ENCODE results near the gene SEC14L5. TPM values are rescaled to one million over a fixed set of nuclear protein-coding genes. Genes with fewer than 3 reads are reported as not detected.

The SEC14L5 gene
- 1 to 10 TPM in 1 of 2 donors, not detected in 1; 1.1 TPM for total RNA-seq

GRCh38 chr16:4957720-4958509, at the start of gene SEC14L5:
SEC14L5 (plus strand) TSS chr16:4958330; CDS start chr16:4959324, 994 bp downstream.
- Mint-ChIP-seq H3K36me3 (no peaks in the 10 kb centered on the region), H3K27ac (no peak within 1 kb of the TSS), H3K9me3 (no peaks in the 10 kb centered on the region)
- peak; percentile 83 to 91 for ATAC-seq
- peak; percentile 82 to 96 for DNase-seq (ENCODE audit: low spot score in 2 of 2)

- Mint-ChIP-seq H3K36me3 (no peaks in the 10 kb centered on the region), H3K9me3 (no peaks in the 10 kb centered on the region), H3K27ac (no peak overlapping the region)
- DNase-seq (ENCODE audit: low spot score in 2 of 2) (no peak), ATAC-seq (no peak)
Measured at GRCh38 chr16:4908854-4909401, 49.2 kb upstream of the SEC14L5 start.

- DNase-seq (ENCODE audit: low spot score in 2 of 2), result no peak
- ATAC-seq, result no peak
- H3K9me3 Mint-ChIP-seq, result no peaks in the 10 kb centered on the region
- H3K27ac Mint-ChIP-seq, result no peak overlapping the region
- no peaks in the 10 kb centered on the region for H3K36me3 Mint-ChIP-seq
Measured at GRCh38 chr16:4909825-4910224, 48.3 kb upstream of the SEC14L5 start.

GRCh38 chr16:4910828-4911227, 47.3 kb upstream of the SEC14L5 start:
- ATAC-seq (no peak), DNase-seq (ENCODE audit: low spot score in 2 of 2) (no peak)
- H3K36me3 Mint-ChIP-seq, result no peaks in the 10 kb centered on the region
- H3K9me3 Mint-ChIP-seq, result no peaks in the 10 kb centered on the region
- no peak overlapping the region for H3K27ac Mint-ChIP-seq

GRCh38 chr16:4911970-4912386, 46.2 kb upstream of the SEC14L5 start:
- DNase-seq (ENCODE audit: low spot score in 2 of 2) (no peak), ATAC-seq (no peak)
- H3K36me3 Mint-ChIP-seq, result no peaks in the 10 kb centered on the region
- no peaks in the 10 kb centered on the region for H3K9me3 Mint-ChIP-seq
- peak overlapping the region in 1 of 2 donors; percentile 7 for H3K27ac Mint-ChIP-seq

GRCh38 chr16:4913130-4913773, 44.9 kb upstream of the SEC14L5 start:
- Mint-ChIP-seq H3K9me3 (no peaks in the 10 kb centered on the region), H3K27ac (peak overlapping the region in 1 of 2 donors; percentile 29)

GRCh38 chr16:4913774-4914525, 44.2 kb upstream of the SEC14L5 start:
- no peaks in the 10 kb centered on the region for H3K9me3 Mint-ChIP-seq
- H3K36me3 Mint-ChIP-seq, result no peaks in the 10 kb centered on the region
- ATAC-seq, result no peak
- no peak for DNase-seq (ENCODE audit: low spot score in 2 of 2)
- peak overlapping the region in 1 of 2 donors; percentile 29 for H3K27ac Mint-ChIP-seq

More at GRCh38 chr16:4913130-4913773, 44.9 kb upstream of the SEC14L5 start:
- H3K36me3 Mint-ChIP-seq, result no peaks in the 10 kb centered on the region
- DNase-seq (ENCODE audit: low spot score in 2 of 2) (no peak), ATAC-seq (no peak)

- ATAC-seq (no peak), DNase-seq (ENCODE audit: low spot score in 2 of 2) (no peak)
- Mint-ChIP-seq H3K36me3 (no peaks in the 10 kb centered on the region), H3K9me3 (no peaks in the 10 kb centered on the region), H3K27ac (no peak overlapping the region)
Measured at GRCh38 chr16:4914528-4915225, 43.5 kb upstream of the SEC14L5 start.

- H3K9me3 Mint-ChIP-seq, result no peaks in the 10 kb centered on the region
- ATAC-seq (peak in 1 of 2 donors; percentile 39), DNase-seq (ENCODE audit: low spot score in 2 of 2) (no peak)
- H3K36me3 Mint-ChIP-seq, result no peaks in the 10 kb centered on the region
- H3K27ac Mint-ChIP-seq, result no peak overlapping the region
Measured at GRCh38 chr16:4915226-4915761, 42.8 kb upstream of the SEC14L5 start.

GRCh38 chr16:4917117-4917516, 41.0 kb upstream of the SEC14L5 start:
- H3K9me3 Mint-ChIP-seq, result no peaks in the 10 kb centered on the region
- ATAC-seq, result no peak
- no peaks in the 10 kb centered on the region for H3K36me3 Mint-ChIP-seq
- no peak overlapping the region for H3K27ac Mint-ChIP-seq
- DNase-seq (ENCODE audit: low spot score in 2 of 2), result no peak

- H3K36me3 Mint-ChIP-seq, result no peaks in the 10 kb centered on the region
- ATAC-seq, result no peak
- DNase-seq (ENCODE audit: low spot score in 2 of 2), result no peak
- H3K27ac Mint-ChIP-seq, result no peak overlapping the region
- H3K9me3 Mint-ChIP-seq, result no peaks in the 10 kb centered on the region
Measured at GRCh38 chr16:4918781-4919251, 39.3 kb upstream of the SEC14L5 start.

- ATAC-seq, result no peak
- no peak for DNase-seq (ENCODE audit: low spot score in 2 of 2)
- no peaks in the 10 kb centered on the region for H3K9me3 Mint-ChIP-seq
- H3K27ac Mint-ChIP-seq, result no peak overlapping the region
- no peaks in the 10 kb centered on the region for H3K36me3 Mint-ChIP-seq
Measured at GRCh38 chr16:4920826-4921225, 37.3 kb upstream of the SEC14L5 start.

GRCh38 chr16:4922721-4923342, 35.3 kb upstream of the SEC14L5 start:
- Mint-ChIP-seq H3K9me3 (peaks cover 7 to 8% of the 10 kb centered on the region in 2 donors), H3K27ac (peak overlapping the region in 1 of 2 donors; percentile 68), H3K36me3 (peaks cover 8 to 9% of the 10 kb centered on the region in 2 donors)
- no peak for ATAC-seq
- DNase-seq (ENCODE audit: low spot score in 2 of 2), result no peak

- DNase-seq (ENCODE audit: low spot score in 2 of 2) (no peak), ATAC-seq (no peak)
- no peak overlapping the region for H3K27ac Mint-ChIP-seq
- H3K9me3 Mint-ChIP-seq, result peaks cover 7 to 8% of the 10 kb centered on the region in 2 donors
- H3K36me3 Mint-ChIP-seq, result peaks cover 8 to 9% of the 10 kb centered on the region in 2 donors
Measured at GRCh38 chr16:4923853-4924252, 34.3 kb upstream of the SEC14L5 start.

- no peak for DNase-seq (ENCODE audit: low spot score in 2 of 2)
- Mint-ChIP-seq H3K36me3 (peaks cover 8 to 9% of the 10 kb centered on the region in 2 donors), H3K9me3 (peaks cover 7 to 8% of the 10 kb centered on the region in 2 donors), H3K27ac (no peak overlapping the region)
- no peak for ATAC-seq
Measured at GRCh38 chr16:4924593-4925292, 33.4 kb upstream of the SEC14L5 start.
